Muscle layer of duodenum (tissue), 2 donors: ENCODE results near the gene NCKAP5L.

ENCODE experiments used
- H3K27ac ChIP-seq: one replicate; pipeline ENCODE4 v1.7.0; 2013; ENCODE audit warnings: mild to moderate bottlenecking, low read length
- H3K27me3 ChIP-seq: one replicate; pipeline ENCODE4 v1.7.0; 2013; ENCODE audit warnings: low read depth, mild to moderate bottlenecking, control low read depth, low read length
- H3K36me3 ChIP-seq, 2 donors: one replicate each; pipeline ENCODE4 v1.7.0; 2013; ENCODE audit warnings: low read length in 2 of 2, control low read depth in 1 of 2, mild to moderate bottlenecking in 1 of 2; ENCODE audit not compliant: insufficient read depth in 2 of 2, control insufficient read depth in 1 of 2
- H3K4me1 ChIP-seq, 2 donors: one replicate each; pipeline ENCODE4 v1.7.0; 2013; ENCODE audit warnings: low read length in 2 of 2, mild to moderate bottlenecking in 2 of 2, control low read depth in 1 of 2, moderate library complexity in 1 of 2; ENCODE audit not compliant: insufficient read depth in 2 of 2, control insufficient read depth in 1 of 2
- H3K4me3 ChIP-seq, 2 donors: one replicate each; pipeline ENCODE4 v1.7.0; 2013; ENCODE audit warnings: low read length in 2 of 2, low read depth in 1 of 2, mild to moderate bottlenecking in 1 of 2
- H3K9me3 ChIP-seq, 2 donors: one replicate each; pipeline ENCODE4 v1.7.0; 2013; ENCODE audit warnings: low read length in 2 of 2, control low read depth in 1 of 2, mild to moderate bottlenecking in 1 of 2; ENCODE audit not compliant: control insufficient read depth in 1 of 2
- donor health status: healthy.

The NCKAP5L gene

DNA sequence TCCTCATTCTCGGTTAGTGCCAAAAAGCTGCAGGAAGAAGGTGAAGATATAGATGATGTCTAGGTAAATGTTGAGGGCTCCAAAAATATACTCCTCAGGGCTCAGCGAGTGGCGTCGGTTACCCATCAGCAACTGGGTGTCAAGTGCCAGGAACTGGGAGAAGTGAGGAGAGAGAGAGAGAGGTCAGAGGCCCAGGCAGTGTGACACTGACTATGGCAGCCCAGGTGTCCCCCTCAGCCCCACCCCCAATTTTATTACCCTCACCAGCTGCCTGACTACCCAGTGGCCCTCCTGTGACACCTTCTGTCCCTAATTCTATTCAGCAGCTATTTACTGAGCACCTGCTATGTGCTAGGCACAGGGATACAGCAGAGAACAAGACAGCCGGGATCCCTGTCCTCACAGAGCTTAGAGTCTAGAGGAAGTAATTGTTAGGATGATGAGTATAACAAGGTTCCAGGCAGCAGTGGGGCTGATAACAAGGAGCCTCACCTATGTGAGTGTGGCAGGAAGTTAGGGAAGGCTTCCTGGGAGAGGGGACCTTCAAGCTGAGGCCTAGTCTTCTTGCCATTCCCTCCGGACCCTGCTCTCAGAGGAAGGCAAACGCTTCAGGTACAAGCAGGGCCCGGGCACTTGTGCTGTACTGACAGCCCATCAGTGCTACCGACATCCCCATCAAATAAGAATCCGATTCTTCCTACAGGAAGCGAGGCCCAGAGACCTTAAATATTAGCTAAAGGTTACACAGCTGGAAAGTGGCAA lies 42.5 kb upstream of the NCKAP5L start:
- peaks cover 3 to 27% of the 10 kb centered on the region in 2 donors for H3K4me1 ChIP-seq
- H3K4me3 ChIP-seq, result no peak overlapping the region
- H3K27me3 ChIP-seq, result no peaks in the 10 kb centered on the region
- H3K36me3 ChIP-seq, result no peaks in the 10 kb centered on the region
- no peak overlapping the region for H3K27ac ChIP-seq
- H3K9me3 ChIP-seq, result no peaks in the 10 kb centered on the region

- Histone ChIP-seq H3K9me3 (no peaks in the 10 kb centered on the region), H3K36me3 (no peaks in the 10 kb centered on the region), H3K27me3 (no peaks in the 10 kb centered on the region), H3K27ac (no peak overlapping the region), H3K4me1 (peaks cover 3 to 27% of the 10 kb centered on the region in 2 donors), H3K4me3 (no peak overlapping the region)
These were observed 41.7 kb upstream of the NCKAP5L start for GRCh38 chr12:49869816-49870500.

DNA sequence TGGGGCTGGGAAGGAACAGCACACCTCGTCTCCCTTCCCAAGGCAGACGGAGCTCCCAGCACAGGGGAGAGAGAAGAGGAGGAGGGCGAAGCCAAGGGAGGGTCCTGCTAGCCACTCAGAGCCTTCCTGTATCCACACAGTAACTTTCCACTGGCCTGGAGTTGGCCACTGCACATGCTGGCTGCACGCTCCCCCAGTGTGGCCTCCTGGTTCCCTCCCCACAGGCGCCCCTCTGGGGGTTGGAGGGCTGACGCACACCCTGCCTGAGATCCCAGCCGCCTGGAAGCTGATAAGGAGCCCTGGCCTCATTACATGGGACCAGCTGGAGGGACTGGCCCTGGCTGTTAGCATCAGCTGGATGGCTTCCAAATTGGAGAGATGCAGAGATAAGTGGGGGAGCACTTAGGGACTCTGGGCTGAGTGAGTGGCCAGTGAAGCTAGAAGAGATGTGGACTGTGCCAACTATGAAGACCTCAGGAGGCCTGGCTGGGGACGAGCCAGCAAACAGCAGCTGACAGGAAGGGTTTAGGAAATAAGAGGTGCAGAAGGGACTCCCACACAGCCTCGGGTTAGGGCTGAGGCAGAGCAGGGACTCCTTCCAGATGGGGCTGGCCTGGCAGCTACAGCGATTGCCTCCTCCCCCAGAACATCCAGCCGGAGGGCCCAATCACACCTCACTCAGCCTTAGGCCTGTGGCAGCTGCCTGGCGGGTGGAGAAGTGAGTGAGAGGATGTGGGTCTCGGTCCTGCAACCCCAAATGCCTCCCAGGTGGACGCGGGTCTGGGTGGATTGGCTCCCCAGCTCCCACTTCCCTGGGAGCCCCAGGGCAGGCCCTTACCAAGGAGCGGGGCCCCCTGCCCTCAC lies 41.0 kb upstream of the NCKAP5L start:
- H3K4me1 ChIP-seq, result peaks cover 3 to 27% of the 10 kb centered on the region in 2 donors
- no peaks in the 10 kb centered on the region for H3K36me3 ChIP-seq
- no peak overlapping the region for H3K4me3 ChIP-seq
- no peaks in the 10 kb centered on the region for H3K9me3 ChIP-seq
- H3K27me3 ChIP-seq, result no peaks in the 10 kb centered on the region
- H3K27ac ChIP-seq, result no peak overlapping the region

GRCh38 chr12:49868449-49868848 lies 40.2 kb upstream of the NCKAP5L start:
- Histone ChIP-seq H3K9me3 (no peaks in the 10 kb centered on the region), H3K36me3 (no peaks in the 10 kb centered on the region), H3K4me3 (no peak overlapping the region), H3K27ac (no peak overlapping the region), H3K4me1 (peaks cover 3 to 27% of the 10 kb centered on the region in 2 donors), H3K27me3 (no peaks in the 10 kb centered on the region)

DNA sequence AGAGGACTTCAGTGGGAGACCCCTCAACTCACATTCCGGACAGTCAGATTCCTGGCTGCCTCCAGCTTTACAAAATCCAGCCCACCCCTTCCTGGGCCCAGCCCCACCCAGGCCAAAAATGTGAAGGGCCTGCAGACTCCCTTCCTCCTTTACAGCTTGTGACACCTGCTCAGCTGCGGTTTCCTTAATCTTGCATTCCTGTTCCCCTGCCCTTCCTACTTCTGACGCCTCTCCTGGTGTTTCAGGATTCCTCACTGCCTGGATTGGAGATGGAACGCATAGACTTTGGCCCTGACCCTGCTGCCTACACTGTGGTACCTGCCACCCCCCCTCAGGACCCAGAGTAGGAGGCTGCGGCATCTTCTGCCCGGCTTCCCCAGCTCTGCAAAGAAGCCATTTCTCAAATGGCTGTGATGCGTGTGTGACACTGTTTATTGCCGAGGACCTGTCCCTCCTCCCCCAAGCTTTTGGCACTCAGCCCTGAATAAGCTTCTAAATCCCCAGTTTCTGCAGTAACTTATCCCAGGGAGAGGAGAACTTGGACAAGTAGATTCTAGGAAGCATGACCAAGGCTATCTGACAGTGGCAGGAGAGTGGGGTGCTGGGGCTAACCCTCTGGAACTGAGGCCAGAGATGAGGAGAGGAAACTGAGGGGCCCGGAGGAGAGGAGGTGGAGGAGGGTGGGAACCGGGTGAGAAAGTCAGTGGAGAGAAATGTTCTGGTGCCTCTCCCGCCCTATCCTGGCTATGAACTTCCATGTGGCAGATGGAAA lies 39.5 kb upstream of the NCKAP5L start:
- Histone ChIP-seq H3K9me3 (no peaks in the 10 kb centered on the region), H3K4me1 (peaks cover 3 to 27% of the 10 kb centered on the region in 2 donors), H3K27me3 (no peaks in the 10 kb centered on the region), H3K36me3 (no peaks in the 10 kb centered on the region), H3K27ac (no peak overlapping the region), H3K4me3 (no peak overlapping the region)

GRCh38 chr12:49866859-49867569 lies 38.8 kb upstream of the NCKAP5L start:
- Histone ChIP-seq H3K9me3 (no peaks in the 10 kb centered on the region), H3K36me3 (no peaks in the 10 kb centered on the region), H3K4me1 (peaks cover 3 to 27% of the 10 kb centered on the region in 2 donors), H3K4me3 (no peak overlapping the region), H3K27ac (no peak overlapping the region), H3K27me3 (no peaks in the 10 kb centered on the region)

- no peak overlapping the region for H3K27ac ChIP-seq
- peaks cover 3 to 27% of the 10 kb centered on the region in 2 donors for H3K4me1 ChIP-seq
- H3K36me3 ChIP-seq, result no peaks in the 10 kb centered on the region
These were observed 37.5 kb upstream of the NCKAP5L start for GRCh38 chr12:49865782-49866135.

GRCh38 chr12:49865109-49865781 lies 37.0 kb upstream of the NCKAP5L start:
- H3K4me3 ChIP-seq, result no peak overlapping the region
- H3K4me1 ChIP-seq, result peaks cover 3 to 27% of the 10 kb centered on the region in 2 donors
- no peaks in the 10 kb centered on the region for H3K9me3 ChIP-seq
- no peak overlapping the region for H3K27ac ChIP-seq
- no peaks in the 10 kb centered on the region for H3K36me3 ChIP-seq
- H3K27me3 ChIP-seq, result no peaks in the 10 kb centered on the region

More at GRCh38 chr12:49865782-49866135, 37.5 kb upstream of the NCKAP5L start:
- Histone ChIP-seq H3K27me3 (no peaks in the 10 kb centered on the region), H3K9me3 (no peaks in the 10 kb centered on the region), H3K4me3 (no peak overlapping the region)

DNA sequence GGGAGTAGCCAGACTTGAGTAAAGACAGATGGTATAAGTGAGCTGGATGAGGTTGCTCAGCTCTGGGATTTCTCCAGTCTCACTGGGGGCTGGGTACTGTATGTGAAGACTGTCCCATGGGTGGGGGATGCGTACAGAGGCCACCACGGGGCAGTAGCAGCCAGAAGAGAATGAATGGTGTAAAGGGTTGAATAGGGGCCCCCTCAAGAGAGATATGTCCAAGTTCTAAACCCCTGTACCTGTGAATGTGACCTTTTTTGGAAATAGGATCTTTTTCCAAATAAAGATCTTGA lies 36.5 kb upstream of the NCKAP5L start:
- H3K36me3 ChIP-seq, result no peaks in the 10 kb centered on the region
- H3K27me3 ChIP-seq, result no peaks in the 10 kb centered on the region
- no peak overlapping the region for H3K4me3 ChIP-seq
- peaks cover 3 to 25% of the 10 kb centered on the region in 2 donors for H3K4me1 ChIP-seq
- no peaks in the 10 kb centered on the region for H3K9me3 ChIP-seq
- no peak overlapping the region for H3K27ac ChIP-seq
